Activated CD4-positive, alpha-beta T cell treated with anti-CD3 and anti-CD28 coated beads, Interleukin-2, Interleukin-4, amounts not matched to agents 100 ng/mL and 50 ng/mL, durations not matched to agents 16 hours and 8 hours (primary cell): ENCODE data around the gene SLC25A24.
"Not testable (repeated sequence)": the region's sequence is repeated elsewhere in the genome, so short reads cannot be mapped to it uniquely, and the experiment has no call there.

Experiments
- DNase-seq: peaks from one replicate; pipeline ENCODE4 v3.0.0-alpha.2; 2020; ENCODE audit warnings: low spot score

The SLC25A24 gene

DNA sequence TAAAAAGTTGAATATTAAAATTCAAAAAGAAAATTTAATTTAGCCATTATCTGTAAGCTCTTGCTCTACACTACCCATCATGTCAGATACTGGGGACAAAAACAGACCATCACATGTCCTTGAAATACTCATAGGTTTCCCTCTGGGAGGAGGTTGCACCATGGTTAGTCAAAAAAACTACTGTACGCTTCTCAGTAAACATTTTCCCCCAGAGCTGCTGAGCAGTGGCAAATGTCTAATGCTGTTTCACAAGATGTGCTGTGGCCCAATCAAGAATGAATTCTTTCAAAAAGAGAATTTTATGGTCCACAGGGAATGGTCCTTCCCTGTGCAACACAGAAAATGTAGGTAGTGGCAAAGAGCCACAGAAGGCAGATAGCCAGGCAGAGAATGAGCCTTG lies 6.1 kb downstream of the SLC25A24 start:
- no peak for DNase-seq

DNA sequence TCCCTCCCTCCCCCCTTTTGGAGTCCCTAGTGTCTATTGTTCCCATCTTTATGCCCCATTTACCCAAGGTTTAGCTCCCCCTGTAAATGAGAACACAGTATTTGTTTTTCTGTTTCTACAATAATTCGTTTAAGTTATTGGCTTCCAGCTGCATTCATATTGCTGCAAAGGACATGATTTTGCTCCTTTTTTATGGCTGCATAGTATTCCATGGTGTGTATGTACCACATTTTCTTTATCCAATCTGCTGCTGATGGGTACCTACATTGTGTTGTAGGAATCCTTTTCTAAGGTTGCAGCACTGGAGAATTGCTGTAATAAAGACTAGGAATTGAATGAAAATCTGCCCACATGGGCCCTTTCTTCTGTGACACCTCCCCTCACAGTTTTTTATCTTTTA lies 6.8 kb downstream of the SLC25A24 start:
- no peak for DNase-seq

DNA sequence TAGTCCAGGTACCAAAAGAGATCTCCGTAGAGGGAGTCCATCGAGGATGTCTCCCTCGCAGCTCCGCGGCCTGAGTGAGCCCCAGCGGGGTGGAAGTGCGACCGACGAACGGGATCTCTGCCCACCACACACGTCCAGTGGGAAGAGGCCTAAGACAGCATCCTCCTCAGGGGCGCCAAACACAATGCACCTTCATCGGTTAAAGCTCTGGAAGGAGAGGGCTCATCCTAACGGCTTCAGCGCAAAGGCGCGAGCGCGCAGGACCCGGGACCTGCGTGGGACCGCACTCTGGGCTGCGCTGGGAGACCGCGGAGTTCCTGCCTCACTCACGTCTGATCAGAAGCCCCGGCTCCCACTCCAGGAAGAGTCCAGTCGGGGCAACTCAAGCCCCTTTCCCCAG lies 7.6 kb downstream of the SLC25A24 start:
- DNase-seq = no peak

DNA sequence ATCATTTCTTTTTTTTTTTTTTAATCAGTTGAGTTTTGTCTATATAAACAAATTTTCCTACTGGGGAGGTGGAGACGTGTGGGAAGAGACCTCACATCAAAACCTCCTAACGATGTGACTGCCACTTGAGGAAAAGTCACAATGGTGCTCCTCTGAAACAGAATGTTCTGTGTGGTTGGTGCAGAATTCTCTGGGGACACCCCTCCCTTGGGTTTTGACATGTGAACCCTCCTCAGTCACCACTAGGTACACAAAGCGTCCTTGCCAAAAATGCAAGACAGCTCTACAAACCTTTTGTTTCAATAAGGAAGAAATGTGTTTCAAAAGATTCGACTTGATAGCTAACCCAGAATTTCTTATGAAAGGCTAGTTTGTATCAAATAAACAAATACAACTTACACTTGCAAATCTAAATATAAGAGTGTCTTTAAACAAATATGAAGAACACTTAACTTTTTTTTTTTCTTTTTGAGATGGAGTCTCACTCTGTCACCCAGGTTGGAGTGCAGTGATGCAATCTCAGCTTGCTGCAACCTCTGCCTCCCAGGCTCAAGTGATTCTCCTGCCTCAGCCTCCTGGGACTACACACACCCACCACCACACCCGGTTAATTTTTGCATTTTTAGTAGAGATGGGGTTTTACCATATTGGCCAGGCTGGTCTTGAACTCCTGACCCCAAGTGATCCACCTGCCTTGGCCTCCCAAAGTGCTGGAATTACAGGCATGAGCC lies 9.3 kb downstream of the SLC25A24 start:
- DNase-seq = no peak

DNA sequence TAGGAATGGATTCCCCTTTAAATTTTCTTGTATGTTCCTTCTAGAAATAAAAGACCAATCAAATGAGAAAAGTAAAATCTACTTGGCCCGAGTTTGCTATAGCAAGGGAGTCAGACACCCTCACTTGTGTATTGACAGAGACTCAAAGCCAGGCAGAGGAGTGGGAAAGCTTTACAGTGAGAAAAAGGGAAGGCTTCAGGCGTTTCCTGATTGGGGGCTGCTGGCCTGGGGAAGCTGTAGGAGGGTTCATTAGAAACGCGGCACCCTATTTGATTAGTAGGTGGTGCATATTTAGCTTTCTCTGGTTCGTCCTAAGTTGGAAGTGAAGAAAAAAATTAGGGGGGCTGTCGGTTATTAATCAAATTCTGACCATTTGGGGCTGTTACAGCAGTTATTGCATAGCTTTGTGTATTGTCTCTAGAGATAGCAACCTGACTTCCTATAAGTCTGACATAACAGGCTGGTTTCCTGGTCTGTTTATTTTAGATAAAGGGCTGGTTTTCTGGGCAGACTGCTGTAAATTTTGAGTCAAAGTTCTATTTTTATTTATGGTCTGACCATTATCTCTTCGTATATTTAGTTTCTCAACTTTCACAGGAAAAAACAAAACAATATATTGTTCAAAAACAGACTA lies 10.0 kb downstream of the SLC25A24 start:
- no peak for DNase-seq

DNA sequence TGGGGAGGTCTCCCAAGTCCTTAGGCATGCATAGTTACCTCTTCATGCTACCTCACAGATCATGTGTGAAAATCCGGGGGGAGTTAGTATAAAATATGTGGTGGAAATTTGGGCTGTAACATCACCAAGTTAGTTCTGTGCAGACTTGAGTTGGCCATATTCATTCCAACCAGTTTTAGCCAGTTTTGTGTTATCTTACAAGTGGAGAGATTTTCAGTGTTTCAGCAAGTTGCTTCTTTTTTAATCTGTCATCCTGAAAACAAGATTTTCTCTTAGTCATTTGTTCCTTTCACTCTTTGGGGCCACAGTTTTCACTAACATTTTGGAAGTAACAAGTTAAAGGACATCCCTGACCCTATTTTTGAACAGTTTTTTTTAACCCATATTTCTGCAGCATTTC lies 11.3 kb downstream of the SLC25A24 start:
- peak; percentile 22 for DNase-seq

DNA sequence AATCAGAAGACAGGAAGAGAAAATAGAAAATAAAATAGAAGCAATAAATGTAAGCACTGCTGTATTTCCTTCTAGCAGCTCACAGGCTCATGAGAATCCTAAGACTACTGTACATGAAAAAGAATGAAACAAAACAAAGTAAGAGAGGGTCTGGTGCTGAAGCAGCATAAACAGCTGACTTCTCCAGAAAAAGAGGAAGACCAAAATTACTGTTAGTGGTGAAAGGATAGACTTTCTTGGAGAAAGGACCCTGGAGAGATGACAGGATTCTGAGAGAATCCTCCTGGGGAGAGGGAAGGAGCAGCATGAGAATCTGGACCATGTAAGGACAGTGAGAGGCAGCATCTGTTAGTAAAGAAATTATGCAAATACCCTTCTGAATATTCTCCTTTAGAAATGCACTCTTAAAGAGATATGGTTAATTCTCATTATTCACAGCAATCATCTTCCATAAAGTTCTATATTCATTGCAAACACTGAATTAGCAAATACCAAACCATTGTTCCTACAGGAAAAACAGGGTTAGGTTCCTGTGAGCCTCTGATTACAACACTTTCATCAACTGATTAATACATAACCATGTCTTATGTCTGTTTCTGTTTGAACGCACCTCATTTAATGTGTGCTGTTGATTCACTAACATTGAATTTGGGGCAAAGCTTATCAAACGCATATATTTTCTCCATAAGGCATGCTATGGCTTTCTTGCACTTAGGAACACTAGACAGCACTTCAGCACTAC lies 17.0 kb downstream of the SLC25A24 start:
- no peak for DNase-seq

DNA sequence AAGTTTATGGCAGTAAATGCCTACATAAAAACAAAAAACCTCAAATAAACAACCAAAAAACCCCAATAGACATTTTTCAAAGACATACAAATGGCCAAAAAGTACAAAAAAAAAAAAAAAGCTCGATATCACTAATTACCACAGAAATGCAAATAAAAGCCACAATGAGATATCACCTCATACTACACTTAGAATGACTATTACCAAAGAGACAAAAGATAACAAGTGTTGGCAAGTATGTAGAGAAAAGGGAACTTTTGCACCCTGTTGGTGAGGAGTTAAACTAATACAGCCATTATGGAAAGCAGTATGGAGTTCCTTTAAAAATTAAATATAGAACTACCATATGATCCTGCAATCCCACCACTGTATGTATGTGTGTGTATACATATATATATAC lies 21.1 kb downstream of the SLC25A24 start:
- DNase-seq = no peak

DNA sequence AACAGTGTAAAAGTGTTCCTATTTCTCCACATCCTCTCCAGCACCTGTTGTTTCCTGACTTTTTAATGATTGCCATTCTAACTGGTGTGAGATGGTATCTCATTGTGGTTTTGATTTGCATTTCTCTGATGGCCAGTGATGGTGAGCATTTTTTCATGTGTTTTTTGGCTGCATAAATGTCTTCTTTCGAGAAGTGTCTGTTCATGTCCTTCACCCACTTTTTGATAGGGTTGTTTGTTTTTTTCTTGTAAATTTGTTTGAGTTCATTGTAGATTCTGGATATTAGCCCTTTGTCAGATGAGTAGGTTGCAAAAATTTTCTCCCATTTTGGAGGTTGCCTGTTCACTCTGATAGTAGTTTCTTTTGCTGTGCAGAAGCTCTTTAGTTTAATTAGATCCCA lies 37.7 kb downstream of the SLC25A24 start:
- DNase-seq = not testable (repeated sequence)

DNA sequence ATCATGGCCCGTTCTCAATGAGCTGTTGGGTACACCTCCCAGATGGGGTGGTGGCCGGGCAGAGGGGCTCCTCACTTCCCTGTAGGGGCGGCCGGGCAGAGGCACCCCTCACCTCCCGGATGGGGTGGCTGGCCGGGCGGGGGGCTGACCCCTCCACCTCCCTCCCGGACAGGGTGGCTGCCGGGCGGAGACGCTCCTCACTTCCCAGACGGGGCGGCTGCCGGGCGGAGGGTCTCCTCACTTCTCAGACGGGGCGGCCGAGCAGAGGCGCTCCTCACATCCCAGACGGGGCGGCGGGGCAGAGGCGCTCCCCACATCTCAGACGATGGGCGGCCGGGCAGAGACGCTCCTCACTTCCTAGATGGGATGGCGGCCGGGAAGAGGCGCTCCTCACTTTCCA lies 40.2 kb downstream of the SLC25A24 start:
- DNase-seq = not testable (repeated sequence)

DNA sequence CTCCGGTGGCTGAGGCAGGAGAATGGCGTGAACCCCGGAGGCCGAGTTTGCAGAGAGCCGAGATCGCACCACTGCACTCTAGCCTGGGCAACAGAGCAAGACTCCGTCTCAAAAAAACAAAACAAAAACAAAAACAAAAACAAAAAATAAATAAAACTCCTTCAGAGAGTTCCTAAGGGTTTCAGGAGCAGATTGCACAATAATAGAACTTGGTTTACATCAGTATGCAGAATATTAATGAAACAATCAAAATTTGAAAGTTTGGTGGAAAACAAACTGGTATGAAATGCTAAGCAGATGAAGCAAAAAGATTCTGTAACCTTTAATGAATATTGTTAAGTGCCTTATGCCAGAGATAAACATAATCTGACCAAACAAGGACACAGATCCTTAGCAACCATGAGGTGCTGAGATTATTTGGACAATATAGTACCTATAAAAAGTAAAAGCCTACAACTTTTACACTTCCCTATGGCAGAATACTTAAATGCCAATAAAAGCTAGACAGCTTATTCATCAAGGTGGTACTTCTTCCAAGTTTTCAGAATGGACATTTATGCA lies 41.2 kb downstream of the SLC25A24 start:
- no peak for DNase-seq

DNA sequence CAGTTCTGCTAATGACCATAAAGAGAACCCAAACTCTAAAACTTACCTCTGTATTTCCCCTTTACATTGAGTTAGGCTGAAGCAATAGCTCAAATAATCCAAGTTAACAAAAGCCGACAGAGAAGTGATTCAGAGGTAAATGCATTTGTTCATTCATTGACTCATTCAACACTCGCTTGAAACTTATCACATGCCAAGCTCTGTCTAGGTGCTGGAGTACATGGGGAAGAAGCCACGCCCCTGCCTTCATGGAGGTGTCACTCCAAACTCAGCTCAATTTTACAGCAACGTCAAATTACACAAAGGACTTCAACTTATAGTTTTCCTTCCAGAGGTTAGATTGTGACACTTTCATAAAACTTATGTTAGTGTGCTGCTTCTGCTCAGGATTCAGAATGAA lies 45.8 kb downstream of the SLC25A24 start:
- DNase-seq = no peak

DNA sequence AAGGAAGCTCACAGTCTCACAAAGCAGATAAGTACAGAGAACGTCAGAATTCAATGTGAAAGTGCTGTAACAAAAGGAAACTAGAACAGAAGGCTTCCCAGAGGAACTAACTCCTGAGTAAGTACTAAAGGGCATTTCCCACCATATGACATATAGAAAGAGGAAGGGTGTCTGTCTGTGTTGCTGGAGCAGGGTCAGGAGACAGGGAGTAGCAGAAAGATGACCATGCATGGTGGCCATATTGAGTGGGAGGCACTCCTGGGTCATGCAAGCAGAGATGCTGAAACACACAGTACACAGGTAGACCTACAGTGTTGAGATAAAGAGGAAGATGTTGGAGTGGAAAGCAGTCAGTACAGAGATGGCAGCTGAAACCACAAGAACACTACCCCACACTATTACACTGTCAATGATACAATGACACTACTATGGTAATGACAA lies 47.3 kb downstream of the SLC25A24 start:
- no peak for DNase-seq

DNA sequence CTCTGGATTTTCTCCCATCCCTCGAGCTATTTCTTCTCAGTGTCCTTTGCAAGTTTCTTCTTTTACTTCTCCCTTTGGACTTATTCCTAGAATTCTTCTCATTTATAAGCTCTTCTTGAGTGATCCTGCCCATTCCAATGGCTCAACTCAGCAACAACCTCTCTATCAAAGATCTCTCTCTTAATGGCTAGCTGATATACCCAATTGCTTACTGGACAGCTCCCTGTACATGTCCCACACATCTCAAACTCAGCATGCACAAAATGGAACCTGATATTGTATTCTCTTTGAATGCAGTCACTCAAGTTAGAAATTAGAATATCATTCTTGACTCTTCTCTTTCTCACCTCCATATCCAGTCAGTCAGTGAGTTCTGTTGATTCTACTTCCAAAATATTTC lies 48.6 kb downstream of the SLC25A24 start:
- DNase-seq = no peak

DNA sequence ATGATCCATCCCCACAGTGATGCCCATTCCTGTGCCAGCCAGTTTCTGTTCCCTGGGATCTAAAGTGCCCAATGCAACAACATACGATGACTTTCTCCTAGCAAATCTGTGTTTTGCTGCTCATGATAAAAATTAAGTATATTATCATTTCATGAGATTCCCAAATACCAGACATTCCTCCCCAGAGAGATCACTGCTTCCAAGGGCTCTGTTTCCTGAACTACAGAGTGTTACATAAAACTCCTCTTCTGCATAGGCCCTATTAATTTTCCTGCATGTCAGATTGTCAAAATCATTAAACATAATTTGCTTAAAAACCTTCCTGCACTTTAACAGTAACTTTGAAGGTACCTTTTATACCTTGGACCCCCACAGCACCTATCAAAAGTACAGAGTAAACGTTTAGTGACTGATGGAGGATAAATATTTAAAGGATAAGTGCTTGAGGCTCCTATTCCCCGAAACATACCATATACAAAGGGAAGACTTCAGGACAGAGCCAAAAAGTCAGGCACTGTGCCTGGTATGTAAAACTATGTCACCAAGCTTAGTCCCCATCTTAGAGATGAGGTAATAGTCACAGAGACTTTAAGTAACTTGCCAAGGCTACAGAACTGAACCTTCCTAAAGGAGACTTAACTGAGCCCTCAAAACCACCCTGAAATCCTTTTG lies 50.2 kb downstream of the SLC25A24 start:
- no peak for DNase-seq

DNA sequence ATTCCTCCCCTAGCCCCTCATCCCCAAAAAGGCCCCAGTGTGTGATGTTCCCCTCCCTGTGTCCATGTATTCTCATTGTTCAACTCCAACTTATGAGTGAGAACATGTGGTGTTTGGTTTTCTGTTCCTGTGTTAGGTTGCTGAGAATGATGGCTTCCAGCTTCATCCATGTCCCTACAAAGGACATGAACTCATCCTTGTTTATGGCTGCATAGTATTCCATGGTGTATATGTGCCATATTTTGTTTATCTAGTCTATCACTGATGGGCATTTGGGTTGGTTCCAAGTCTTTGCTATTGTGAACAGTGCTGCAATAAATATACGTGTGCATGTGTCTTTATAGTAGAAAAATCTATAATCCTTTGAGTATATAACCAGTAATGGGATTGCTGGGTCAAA lies 55.6 kb downstream of the SLC25A24 start:
- DNase-seq = not testable (repeated sequence)

DNA sequence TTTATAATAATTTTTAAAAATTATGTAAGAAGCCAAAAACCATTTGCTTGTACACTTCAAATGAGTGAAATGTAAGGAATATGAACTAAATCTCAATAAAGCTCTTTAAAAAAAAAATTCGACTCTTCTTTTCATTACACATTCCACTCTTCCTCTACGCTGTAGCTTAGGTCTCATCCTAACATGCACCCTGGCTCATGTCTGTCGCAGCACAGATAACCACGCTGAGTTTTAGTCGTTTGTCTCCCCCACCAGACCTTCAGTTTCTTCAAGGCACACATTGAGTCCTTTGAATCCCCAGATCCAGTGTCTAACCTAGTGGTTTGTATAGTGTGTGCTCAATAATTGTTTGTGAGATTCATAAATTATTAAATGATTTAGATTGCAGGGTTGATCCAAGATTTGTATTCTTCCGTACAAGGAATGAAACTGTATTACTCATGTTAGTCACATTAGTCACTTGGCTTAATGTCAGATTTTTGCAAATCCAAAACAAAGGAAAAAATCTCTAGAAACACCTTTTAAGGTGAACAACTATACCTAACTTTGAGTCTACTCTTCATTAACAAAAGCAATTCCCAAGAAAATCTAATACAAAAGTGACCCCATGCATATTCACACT lies 57.3 kb downstream of the SLC25A24 start:
- no peak for DNase-seq

DNA sequence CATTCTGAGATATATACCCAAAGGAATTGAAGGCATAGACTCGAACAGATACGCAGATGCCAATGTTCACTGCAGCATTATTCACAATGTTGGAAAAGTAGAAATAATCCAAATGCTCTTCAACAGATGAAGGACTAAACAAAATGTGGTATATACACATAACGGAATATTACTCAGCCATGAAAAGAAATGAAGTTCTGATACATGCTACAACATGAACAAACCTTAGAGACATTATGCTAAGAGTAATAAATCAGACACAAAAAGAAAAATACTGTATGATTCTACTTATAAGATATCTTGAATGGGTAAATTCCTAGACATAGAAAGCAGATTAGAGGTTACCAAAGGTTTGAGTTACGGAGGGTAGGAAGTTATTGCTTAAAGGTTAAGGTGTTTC lies 57.9 kb downstream of the SLC25A24 start:
- DNase-seq = no peak

DNA sequence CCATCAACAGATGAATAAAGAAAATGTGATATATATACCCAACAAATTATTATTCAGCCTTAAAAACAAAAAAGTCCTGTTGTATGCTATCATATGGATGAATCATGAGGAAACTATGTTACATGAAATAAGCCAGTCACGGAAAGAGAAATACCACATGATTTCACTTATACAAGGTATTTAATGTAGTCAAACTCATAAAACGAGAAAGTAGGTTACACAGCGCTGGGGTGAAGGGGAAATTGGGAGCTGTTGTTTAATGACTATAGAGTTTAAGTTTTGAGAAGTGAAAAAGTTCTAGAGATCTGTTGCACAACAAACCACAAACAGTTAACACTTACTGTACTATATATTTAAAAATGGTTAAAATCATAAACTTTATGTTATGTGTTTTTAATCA lies 58.5 kb downstream of the SLC25A24 start:
- DNase-seq = peak; percentile 1

DNA sequence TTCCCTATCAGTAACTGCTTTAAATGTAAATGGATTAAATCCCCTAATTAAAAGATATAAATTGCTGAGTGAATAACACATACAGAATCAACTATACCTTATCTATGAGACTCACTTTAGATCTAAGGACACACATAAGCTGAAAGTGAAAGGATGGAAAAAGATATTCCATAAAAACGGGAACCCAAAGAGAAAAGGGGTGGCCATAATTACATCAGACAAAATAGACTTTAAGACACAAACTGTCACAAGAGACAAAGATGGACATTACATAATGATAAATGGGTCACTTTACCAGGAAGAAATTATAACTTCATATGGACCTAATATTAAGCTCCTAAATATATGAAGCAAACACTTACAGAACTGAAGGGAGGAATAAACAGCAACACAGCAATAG lies 59.2 kb downstream of the SLC25A24 start:
- no peak for DNase-seq

DNA sequence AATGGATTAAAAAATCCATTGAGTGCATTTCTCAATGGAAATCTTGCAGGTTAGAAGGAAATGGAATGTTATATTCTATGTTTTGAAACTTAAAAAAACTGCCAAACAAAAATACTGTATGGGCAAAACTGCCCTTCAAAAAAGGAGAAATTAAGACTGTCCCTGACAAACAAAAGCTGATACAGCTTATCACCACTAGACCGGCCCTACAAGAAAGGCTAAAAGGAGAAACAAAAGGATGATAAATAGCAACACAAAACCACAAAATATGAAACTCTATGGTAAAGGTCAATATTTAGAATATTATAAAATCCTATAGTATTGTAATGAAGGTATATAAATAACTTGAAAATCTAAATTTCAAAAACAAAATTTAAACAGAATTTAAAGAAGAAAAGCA lies 60.0 kb downstream of the SLC25A24 start:
- DNase-seq = no peak

DNA sequence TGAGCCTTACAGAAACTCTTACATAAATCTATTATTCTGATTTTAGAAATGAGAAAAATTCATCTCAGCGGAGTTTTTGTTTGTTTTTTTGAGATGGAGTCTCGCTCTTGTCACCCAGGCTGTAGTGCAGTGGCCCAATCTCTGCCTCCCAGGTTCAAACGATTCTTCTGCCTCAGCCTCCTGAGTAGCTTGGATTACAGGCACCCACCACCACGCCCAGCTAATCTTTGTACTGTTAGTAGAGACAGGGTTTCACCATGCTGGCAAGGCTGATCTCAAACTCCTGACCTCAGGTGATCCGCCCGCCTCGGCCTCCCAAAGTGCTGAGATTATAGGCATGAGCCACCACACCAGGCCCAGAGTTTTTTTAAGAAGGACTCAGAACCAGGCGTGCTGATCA lies 60.6 kb downstream of the SLC25A24 start:
- DNase-seq = not testable (repeated sequence)
